GM18505 (cell line): ENCODE results near the gene RNF8.
A peak's percentile ranks its signal among the peaks of the same experiment; 100 is the strongest.

ENCODE experiments used
- ATAC-seq: cut with Tn5 transposase; IDR thresholded peaks from one replicate; pipeline ENCODE4 v1.9.1; 2021; ENCODE audit not compliant: unreplicated experiment
- POLR2A ChIP-seq: IDR thresholded peaks from 4 replicates; pipeline ENCODE4 v1.6.1; 2011; ENCODE audit warnings: borderline replicate concordance; ENCODE audit not compliant: insufficient read depth, insufficient read length; ENCODE audit errors: extremely low read depth

Gene RNF8

DNA sequence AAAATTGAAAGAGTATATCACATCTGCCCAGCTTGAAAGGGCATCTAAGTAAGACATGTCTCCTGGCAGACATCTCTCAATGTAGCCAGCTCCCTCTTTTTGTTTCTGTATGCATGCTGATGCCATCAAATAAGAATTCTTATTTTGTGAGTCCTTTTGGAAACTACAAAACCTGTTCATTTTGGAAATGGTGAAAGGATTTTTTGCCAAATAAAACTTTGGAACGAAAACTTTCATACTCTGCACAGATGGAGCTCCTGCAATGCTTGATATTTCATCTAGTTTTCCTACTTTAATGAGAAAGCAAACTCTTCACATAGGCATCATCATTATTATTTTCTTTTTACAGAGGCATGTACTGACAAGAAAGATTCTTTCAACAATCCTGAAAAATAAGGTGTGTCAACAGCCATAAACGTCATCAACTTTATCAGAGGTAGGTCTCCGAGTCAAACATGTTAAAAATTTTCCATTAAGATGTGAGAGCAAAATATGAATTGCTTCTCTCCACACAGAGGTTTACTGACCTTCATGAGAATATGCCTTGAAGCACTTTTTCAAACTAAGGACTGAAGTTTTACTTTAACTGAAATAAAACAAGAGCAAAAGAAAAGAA, 53.1 kb downstream of the RNF8 start:
- ATAC-seq, result no peak
- no peak for TF ChIP-seq POLR2A

DNA sequence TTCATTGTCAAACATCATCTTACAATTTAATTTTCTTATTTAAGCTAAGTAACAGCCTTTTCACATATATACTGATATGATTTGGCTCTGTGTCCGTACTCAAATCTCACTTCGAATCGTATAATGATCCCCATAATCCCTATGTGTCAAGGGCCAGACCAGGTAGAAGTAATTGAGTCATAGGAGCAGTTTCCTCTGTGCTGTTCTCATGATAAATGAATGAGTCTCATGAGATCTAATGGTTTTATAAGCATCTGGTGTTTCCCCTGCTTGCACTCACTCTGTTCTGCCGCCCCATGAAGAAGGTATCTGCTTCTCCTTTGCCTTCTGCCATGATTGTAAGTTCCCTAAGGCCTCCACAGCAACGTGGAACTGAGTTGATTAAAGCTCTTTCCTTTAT, 54.2 kb downstream of the RNF8 start:
- TF ChIP-seq POLR2A, result no peak
- ATAC-seq, result no peak

DNA sequence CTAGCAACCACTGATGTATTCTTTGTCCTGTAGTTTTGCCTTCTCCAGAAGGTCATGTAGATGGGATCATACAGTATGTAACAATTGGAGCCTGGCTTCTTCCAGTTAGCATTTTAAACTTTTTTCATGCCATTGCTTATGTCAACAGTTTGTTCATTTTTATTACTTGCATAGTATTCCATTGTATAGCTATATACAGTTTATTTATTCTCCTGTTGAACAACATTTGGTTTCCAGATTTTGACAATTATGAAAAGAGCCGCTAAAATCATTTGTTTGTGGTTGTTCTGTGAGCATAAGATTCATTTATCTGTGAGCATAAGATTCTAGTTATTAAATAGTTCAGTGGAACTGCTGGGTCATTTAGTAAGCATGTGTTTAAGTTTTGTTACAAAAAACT, 55.7 kb downstream of the RNF8 start:
- TF ChIP-seq POLR2A, result no peak
- no peak for ATAC-seq

DNA sequence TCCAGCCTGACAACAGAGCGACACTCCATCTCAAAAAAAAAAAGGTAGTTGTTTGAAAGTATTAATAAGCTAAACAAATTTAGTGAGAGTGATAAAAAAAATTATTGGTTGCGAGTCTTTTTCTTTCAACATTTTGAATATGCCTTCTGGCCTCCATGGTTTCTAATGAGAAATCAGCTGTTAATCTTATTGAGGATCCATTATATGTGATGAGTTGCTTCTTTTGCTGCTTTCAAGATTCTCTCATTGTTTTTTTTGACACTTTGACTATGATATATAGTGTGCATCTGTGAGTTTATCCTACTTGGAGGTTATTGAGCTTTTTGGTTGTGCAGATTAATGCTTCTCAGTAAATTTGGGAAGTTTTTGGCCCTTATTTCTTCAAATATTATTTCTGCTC, 63.6 kb downstream of the RNF8 start:
- ATAC-seq, result no peak
- TF ChIP-seq POLR2A, result no peak

DNA sequence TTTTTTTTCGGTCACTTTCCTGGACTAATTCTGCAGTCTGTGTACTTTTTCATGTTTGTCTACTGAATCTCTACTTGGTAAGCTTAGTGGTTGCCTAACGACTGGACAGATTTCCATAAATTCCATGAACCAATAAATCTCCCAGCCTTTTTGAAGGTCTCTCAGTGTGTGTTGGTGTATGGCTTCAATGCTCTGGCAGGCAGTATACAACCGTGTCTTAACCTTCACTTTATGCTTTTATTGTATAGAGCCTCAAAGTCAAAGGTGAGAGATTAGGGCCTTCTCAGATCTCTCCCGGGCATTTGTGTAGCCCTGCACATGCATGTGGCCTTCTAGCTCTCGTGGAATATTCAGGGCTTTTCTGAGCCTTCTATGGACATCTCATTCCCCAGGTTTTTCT, 64.9 kb downstream of the RNF8 start:
- ATAC-seq, result no peak

DNA sequence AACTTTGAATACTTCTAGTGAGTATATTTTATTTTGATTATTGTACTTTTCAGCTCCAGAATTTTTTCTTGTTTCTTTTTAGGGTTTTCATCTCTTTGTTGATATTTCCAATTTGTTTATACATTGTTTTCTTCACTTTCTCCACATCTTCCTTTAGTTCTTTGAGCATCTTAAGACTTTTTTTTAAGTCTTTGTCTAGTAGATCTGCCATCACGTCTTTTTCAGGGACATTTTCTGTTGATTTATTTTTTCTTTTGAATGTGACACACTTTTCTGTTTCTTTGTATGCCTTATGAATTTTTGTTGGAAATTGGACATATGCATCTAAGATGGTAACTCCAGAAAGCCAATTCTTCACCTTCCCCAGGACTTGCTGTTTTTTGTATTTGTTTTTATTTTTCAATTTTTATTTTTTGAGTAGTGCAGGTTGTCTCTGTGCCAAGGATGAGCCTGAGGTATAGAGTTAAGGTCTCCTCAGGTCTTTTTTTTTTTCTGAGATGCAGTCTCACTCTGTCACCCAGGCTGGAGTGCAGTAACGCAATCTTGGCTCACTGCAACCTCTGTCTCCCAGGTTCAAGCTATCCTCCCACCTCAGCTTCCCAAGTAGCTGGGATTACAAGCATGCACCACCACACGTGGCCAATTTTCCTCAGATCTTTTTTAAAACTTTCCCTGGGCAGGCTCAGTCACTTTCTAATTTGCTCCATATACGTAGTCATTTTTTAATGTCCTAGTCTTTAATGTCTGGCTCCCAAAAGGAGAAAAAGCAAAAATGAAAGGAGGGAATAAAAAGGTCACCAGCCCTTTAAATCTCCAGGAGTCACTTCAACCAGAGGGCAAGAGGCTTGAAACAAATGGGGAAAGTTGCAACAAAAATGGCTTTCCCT, 72.5 kb downstream of the RNF8 start:
- no peak for TF ChIP-seq POLR2A
- ATAC-seq, result no peak

More for the DNA sequence above, 64.9 kb downstream of the RNF8 start:
- no peak for TF ChIP-seq POLR2A

DNA sequence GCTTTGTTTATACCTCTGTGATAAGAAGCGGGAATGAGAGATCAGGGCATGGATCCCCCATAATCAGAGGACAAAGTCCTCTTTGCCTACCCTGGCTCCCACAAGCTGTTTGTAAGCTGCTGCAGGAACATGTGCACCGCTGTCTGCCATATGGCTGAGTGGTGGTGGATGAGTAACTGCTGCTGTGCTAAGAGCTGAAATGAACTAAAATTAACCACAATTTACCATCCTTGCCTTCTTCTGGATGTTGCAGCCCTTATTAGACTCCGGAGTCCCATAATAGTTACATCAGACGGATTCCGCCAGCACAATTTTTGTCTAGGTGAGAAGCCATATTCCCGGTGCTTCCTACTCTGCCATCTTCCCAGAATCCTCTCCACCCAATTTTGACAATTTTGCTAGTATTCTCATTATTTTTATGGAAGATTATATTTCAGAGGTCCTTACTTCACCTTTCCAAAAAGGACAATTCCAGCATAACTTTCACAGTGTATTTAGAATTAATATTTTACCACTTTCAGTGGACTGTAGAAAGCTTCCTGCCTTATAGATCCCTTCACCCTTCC, 73.2 kb downstream of the RNF8 start:
- ATAC-seq, result no peak
- TF ChIP-seq POLR2A, result no peak

DNA sequence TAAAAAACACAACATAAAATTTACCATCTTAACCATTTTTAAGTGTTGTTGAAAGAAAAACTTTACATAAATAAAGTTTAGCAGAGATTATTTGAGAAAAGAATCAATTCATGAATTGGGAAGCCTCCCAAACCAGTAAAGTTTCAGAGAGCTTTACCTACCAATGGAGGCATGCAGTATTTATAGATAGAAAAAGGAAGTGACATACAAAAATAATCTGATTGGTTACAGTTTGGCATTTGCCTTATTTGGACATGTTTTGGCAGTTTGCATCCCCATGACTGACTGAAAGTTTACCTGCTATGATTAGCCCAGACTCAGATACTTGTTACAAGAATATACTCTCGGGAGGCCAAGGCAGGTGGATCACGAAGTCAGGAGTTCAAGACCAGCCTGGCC, 75.6 kb downstream of the RNF8 start:
- TF ChIP-seq POLR2A, result no peak

DNA sequence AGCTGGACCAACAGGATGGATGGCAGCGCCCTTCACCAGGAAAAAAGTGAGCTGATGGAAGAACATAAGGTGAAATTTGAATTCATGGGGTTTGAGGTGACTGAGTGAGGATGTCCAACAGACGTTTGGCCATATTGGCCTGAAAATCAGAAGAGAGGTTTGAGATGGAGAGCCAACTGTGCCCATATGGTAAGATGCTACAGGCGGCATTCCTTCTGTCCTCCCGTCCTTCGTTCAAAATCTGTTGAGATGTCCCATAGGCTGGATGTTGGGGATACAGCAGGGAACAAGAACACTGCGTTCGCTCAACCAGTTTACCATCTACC, 78.8 kb downstream of the RNF8 start:
- ATAC-seq, result no peak
- TF ChIP-seq POLR2A, result no peak

More for the DNA sequence above, 75.6 kb downstream of the RNF8 start:
- ATAC-seq, result no peak

DNA sequence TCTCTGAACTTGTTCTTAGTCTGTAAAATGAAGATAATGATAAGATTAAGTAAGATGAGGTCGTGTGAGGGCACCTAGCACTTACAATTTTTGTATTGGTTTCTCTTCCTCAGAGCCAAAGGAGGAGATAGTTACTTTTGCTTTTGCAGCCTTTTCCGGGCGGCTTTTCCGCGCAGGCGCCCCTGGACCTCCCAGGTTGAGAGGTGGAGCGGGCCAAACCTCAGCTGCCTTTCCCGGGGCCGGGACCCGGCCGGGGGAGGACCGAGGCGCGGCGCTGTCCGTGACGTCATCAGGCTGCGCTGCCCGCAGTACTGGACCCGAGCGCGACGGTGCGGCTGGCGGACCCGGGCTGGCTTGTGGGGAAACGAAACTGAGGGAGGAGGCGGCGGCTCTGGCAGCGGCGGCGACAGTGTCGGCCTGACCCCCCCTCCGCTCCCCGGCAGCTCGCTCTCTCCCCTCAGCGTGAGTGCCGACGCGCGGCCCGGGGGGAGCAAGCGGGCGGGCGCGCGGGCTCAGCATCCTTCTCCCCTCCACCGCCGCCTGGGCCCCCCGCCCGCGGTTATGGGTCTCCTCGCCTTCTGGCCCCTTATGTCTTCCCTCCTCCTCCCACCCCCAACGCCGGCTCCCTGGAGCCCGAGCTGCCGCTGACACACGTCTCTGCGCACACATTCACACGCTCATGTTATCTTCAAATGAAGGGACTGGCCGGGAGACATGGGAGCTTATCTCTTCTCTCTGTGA, 79.3 kb downstream of the RNF8 start, which contains the start of gene CMTR1:
CMTR1 (plus strand) TSS at position 306 of the 741 bp plus-strand sequence. CDS start 2,409 bp downstream, outside the sequence.
- peak; percentile 75 for TF ChIP-seq POLR2A
- peak; percentile 86 for ATAC-seq

DNA sequence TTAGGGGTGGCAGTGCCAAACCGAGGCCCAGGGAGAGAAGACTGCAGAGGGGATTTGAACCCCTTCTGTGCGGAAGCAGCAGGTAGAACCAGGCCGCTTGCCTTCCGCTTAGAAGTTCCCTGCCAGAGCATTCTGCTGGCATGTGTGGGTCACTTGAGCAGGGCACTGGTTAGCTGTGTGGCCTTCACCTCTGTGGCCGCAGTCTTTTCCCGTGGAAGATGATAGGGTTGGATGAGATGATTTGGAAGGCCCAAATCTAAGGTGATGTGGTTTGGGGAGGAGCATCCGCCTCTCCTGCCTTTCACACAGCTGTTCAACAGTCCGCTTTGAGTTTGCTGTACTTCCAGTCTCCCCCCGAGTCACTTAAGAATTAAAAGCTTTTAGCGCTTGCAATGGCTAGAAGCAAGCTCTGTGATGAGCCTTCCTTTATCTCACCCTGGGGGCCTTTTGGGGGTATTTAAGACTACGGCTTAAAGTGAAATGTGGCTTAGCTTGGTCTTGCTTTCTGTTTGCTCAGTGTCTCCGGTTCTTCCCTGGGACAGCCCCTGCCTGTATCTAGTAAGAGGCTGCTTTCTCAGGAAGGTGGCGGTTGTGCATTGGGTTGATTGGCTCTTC, 80.0 kb downstream of the RNF8 start:
- TF ChIP-seq POLR2A, result no peak
- ATAC-seq, result peak; percentile 15

DNA sequence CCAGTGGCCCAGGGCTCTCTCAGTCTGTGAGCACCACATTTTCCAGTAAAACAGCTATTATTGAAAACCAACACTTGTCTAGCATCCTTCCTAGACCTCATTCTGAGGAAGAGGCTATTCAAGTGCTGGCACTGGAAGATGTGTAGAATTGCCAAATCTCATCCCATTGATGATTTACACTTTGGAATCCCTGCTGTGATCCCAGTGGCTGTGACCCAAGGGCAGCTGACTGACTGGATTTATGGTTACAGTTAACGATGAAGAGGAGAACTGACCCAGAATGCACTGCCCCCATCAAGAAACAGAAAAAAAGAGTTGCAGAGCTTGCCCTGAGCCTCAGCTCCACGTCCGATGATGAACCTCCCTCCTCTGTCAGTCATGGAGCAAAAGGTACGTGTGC, 81.6 kb downstream of the RNF8 start:
- no peak for ATAC-seq
- TF ChIP-seq POLR2A, result no peak

DNA sequence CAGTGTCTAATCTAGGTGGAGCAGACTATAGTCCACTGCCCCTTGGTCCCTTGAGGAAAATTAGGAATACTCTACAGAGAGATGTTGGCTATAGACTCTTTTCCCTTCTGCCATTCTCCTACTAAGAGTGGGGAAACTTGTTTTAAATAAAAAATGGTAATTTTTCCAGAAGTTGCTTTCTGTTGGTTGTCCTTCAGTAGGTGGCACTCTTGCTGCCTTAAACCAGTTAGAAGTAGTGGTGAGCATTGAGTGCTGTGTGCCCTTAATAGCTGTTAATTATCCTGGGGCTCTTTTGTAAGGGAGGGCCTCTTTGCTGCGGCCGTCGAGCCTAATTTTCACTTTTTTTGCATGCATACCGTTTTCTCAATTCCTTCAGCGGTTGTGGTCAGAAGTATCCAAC, 82.0 kb downstream of the RNF8 start:
- no peak for TF ChIP-seq POLR2A
- no peak for ATAC-seq

DNA sequence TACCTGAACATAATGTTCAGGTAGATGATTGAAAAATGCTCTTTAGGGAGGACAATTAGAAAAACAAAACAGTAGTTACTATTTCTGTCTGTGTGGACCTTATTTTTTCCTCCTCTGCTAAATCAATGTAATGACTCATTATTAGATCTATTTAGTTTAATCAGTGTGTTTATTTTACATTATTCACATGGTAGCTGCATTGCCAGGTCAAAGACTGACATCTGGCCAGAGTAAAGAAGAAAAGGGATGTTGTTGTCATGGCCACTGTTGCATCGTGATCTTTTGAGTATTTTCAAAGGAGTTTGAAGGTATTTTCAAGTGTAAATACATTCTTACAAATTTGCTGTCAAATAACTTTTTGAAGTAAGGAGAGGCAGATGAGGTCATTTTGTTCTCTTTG, 85.1 kb downstream of the RNF8 start:
- no peak for TF ChIP-seq POLR2A
- no peak for ATAC-seq

DNA sequence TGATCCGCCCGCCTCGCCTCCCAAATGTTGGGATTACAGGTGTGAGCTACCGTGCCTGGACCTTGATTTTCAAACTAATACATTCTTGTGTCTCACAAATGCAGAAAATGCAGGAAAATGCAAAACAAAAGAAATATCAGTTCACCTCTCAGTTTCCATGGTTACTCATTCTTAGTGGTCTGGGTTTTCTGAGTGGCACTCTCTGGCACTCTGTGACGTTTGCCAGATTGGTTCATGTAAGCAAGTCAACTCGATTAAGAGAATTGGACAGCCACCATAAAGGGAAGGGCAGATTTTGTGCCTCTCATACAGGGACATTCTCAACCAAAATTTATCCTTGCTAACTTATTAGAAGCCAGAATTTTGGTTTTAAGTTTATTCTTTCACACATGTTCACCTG, 87.9 kb downstream of the RNF8 start:
- ATAC-seq, result no peak
- TF ChIP-seq POLR2A, result no peak
